Chondrocyte (in vitro differentiated cells): ENCODE results near the gene EPM2A. TPM values are rescaled to one million over a fixed set of nuclear protein-coding genes. Genes with fewer than 3 reads are reported as not detected.

ENCODE experiments used
- DNase-seq: peaks from one replicate; pipeline ENCODE4 v3.0.0; 2021; ENCODE audit warnings: mixed read lengths, low spot score
- H3K27ac Mint-ChIP-seq: one replicate; pipeline ENCODE4 v1.8.0; 2021; ENCODE audit warnings: mild to moderate bottlenecking, moderate library complexity, mixed read lengths; ENCODE audit not compliant: unreplicated experiment
- H3K27me3 Mint-ChIP-seq: 2 replicates; pipeline ENCODE4 v1.8.0; 2021; ENCODE audit warnings: low read depth, mixed read lengths
- H3K36me3 Mint-ChIP-seq: 2 replicates; pipeline ENCODE4 v1.8.0; 2021; ENCODE audit warnings: low read depth, mixed read lengths
- H3K4me1 Mint-ChIP-seq: 2 replicates; pipeline ENCODE4 v1.8.0; 2021; ENCODE audit warnings: low read depth, mild to moderate bottlenecking, mixed read lengths
- H3K4me3 Mint-ChIP-seq: one replicate; pipeline ENCODE4 v1.8.0; 2021; ENCODE audit warnings: mild to moderate bottlenecking, moderate library complexity, mixed read lengths; ENCODE audit not compliant: unreplicated experiment
- H3K9me3 Mint-ChIP-seq: 2 replicates; pipeline ENCODE4 v1.8.0; 2021; ENCODE audit warnings: low read depth, mixed read lengths
- CTCF ChIP-seq: fragments of 200-600 bp; sonication (generic); IDR thresholded peaks from 2 replicates; pipeline ENCODE4 v1.5.0; 2021; ENCODE audit warnings: antibody characterized with exemption, mild to moderate bottlenecking, moderate library complexity
- total RNA-seq: library from RNA; stranded (reverse); gene quantifications from 3 replicates; pipeline ENCODE4 v1.2.1, GENCODE V29; 2021

EPM2A gene
- total RNA-seq, 1 donor from 2014 or later: 7.8 TPM

GRCh38 chr6:145723646-145724045, 11.7 kb downstream of the EPM2A start:
- no peak overlapping the region for H3K27ac Mint-ChIP-seq

GRCh38 chr6:145722190-145722589, 13.1 kb downstream of the EPM2A start:
- no peak for DNase-seq
- Mint-ChIP-seq H3K4me3 (no peak overlapping the region), H3K36me3 (peaks cover 6% of the 10 kb centered on the region), H3K4me1 (peaks cover 6% of the 10 kb centered on the region), H3K9me3 (peaks cover 12% of the 10 kb centered on the region), H3K27ac (no peak overlapping the region), H3K27me3 (no peaks in the 10 kb centered on the region)
- no peak for TF ChIP-seq CTCF

More at GRCh38 chr6:145723646-145724045, 11.7 kb downstream of the EPM2A start:
- DNase-seq: no peak
- H3K27me3 Mint-ChIP-seq: no peaks in the 10 kb centered on the region
- peaks cover 20% of the 10 kb centered on the region for H3K9me3 Mint-ChIP-seq
- no peak overlapping the region for H3K4me3 Mint-ChIP-seq
- H3K36me3 Mint-ChIP-seq: peaks cover 5% of the 10 kb centered on the region
- no peak for TF ChIP-seq CTCF
- peaks cover 6% of the 10 kb centered on the region for H3K4me1 Mint-ChIP-seq

DNA sequence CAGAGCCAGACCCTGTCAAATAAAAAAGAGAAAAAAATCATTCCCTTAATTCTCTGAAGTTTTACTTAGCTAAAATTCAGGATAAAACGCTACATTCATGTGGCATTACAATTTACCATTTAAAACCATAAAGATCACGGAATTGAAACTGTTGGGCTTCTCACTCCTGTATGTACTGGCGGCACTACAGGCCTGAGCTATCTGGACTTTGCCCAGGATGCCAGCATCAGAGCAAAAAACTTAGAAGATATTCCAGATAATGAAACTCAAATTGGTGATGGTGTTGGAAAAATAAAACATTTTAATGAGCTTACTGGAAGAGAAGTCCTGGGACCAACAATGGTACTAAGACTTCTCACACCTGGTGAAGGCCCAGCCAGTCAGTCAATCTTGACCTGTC, 14.2 kb downstream of the EPM2A start:
- Mint-ChIP-seq H3K27me3 (no peaks in the 10 kb centered on the region), H3K9me3 (peaks cover 12% of the 10 kb centered on the region), H3K4me1 (peaks cover 6% of the 10 kb centered on the region), H3K27ac (no peak overlapping the region), H3K36me3 (peaks cover 6% of the 10 kb centered on the region), H3K4me3 (no peak overlapping the region)
- TF ChIP-seq CTCF: no peak
- no peak for DNase-seq

DNA sequence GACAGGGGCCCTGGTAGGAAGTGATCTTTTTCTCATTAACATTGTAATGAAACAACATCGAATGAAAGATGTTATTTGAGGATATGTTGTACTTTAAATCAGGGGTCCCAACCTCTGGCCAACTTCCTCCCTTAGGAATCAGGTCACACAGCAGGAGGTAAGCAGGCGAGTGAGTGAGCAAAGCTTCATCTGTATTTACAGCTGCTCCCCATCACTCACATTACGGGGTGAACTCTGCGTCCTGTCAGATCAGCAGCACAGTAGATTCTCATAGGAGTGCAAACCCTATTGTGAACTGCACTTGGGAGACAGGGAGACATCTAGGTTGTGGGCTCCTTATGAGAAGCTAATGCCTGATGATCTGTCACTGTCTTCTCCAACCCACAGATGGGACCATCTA, 19.9 kb downstream of the EPM2A start:
- H3K4me1 Mint-ChIP-seq: no peaks in the 10 kb centered on the region
- no peak for DNase-seq
- peaks cover 7% of the 10 kb centered on the region for H3K36me3 Mint-ChIP-seq
- H3K27ac Mint-ChIP-seq: no peak overlapping the region
- no peak overlapping the region for H3K4me3 Mint-ChIP-seq
- no peaks in the 10 kb centered on the region for H3K27me3 Mint-ChIP-seq
- peaks cover 11% of the 10 kb centered on the region for H3K9me3 Mint-ChIP-seq
- TF ChIP-seq CTCF: no peak

DNA sequence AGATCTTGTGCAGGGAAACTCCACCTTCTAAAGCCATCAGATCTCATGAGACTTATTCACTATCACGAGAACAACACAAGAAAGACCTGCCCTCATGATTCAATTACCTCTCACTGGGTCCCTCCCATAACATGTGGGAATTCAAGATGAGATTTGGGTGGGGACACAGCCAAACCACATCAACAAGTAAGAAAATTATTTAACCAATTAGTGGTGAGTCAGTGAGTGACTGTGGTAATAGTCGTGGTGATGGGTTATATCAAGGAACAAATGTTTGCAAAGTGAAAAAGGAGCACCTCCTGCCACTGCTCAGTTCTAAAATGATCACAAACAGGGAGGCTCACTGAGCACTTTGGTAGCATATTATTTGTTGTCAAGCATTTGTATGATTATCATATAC, 20.6 kb downstream of the EPM2A start:
- DNase-seq: no peak

More for the DNA sequence above, 20.6 kb downstream of the EPM2A start:
- H3K27me3 Mint-ChIP-seq: no peaks in the 10 kb centered on the region
- no peaks in the 10 kb centered on the region for H3K4me1 Mint-ChIP-seq
- no peak overlapping the region for H3K4me3 Mint-ChIP-seq
- H3K36me3 Mint-ChIP-seq: peaks cover 7% of the 10 kb centered on the region
- TF ChIP-seq CTCF: no peak
- peaks cover 11% of the 10 kb centered on the region for H3K9me3 Mint-ChIP-seq
- H3K27ac Mint-ChIP-seq: no peak overlapping the region
